ENCODE measurements around the gene THBS2.
"Not testable (repeated sequence)": the region's sequence is repeated elsewhere in the genome, so short reads cannot be mapped to it uniquely, and the experiment has no call there.

THBS2 gene

GRCh38 chr6:169217972-169218371 is 35.7 kb downstream of the THBS2 start:
- no peak overlapping the region for H2AFZ ChIP-seq (ENCODE audit: low read length)
- no peak overlapping the region for H3K4me3 ChIP-seq (ENCODE audit: low read length, poor library complexity, severe bottlenecking)
- H3K79me2 ChIP-seq (ENCODE audit: insufficient read depth, low read length), result no peaks in the 10 kb centered on the region
- H3K27me3 ChIP-seq (ENCODE audit: insufficient read depth, low read length, poor library complexity, severe bottlenecking), result no peaks in the 10 kb centered on the region
- peaks cover 13% of the 10 kb centered on the region; the same call in 1 of the 2 replicates for H3K9me3 ChIP-seq (ENCODE audit: insufficient read depth, low read depth, low read length)
- H4K20me1 ChIP-seq (ENCODE audit: insufficient read depth, low read length, poor library complexity, severe bottlenecking), result no peaks in the 10 kb centered on the region
- no peak overlapping the region for H3K4me2 ChIP-seq (ENCODE audit: low read depth, low read length, poor library complexity, severe bottlenecking)
- H3K36me3 ChIP-seq (ENCODE audit: insufficient read depth, low read length), result no peaks in the 10 kb centered on the region
- no peaks in the 10 kb centered on the region for H3K4me1 ChIP-seq (ENCODE audit: insufficient read depth, low read length, poor library complexity, severe bottlenecking)
- H3K9ac ChIP-seq (ENCODE audit: low read depth, low read length, poor library complexity, severe bottlenecking), result no peak overlapping the region
- TF ChIP-seq, protein P1, sequence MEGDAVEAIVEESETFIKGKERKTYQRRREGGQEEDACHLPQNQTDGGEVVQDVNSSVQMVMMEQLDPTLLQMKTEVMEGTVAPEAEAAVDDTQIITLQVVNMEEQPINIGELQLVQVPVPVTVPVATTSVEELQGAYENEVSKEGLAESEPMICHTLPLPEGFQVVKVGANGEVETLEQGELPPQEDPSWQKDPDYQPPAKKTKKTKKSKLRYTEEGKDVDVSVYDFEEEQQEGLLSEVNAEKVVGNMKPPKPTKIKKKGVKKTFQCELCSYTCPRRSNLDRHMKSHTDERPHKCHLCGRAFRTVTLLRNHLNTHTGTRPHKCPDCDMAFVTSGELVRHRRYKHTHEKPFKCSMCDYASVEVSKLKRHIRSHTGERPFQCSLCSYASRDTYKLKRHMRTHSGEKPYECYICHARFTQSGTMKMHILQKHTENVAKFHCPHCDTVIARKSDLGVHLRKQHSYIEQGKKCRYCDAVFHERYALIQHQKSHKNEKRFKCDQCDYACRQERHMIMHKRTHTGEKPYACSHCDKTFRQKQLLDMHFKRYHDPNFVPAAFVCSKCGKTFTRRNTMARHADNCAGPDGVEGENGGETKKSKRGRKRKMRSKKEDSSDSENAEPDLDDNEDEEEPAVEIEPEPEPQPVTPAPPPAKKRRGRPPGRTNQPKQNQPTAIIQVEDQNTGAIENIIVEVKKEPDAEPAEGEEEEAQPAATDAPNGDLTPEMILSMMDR (conservative IDR thresholded peaks at IDR 0.05; ENCODE audit: low read length), result no peak
- TF ChIP-seq EZH2phosphoT487 (IDR thresholded peaks at IDR 0.05; ENCODE audit: borderline replicate concordance), result no peak
- H3F3A ChIP-seq (ENCODE audit: low read depth), result no peaks in the 10 kb centered on the region
- H3K9me2 ChIP-seq (replicated peaks; ENCODE audit: low read depth, low read length), result no peaks in the 10 kb centered on the region

GRCh38 chr6:169216830-169217229 is 36.8 kb downstream of the THBS2 start:
- Histone ChIP-seq H3K9me3 (ENCODE audit: insufficient read depth, low read depth, low read length) (peaks cover 9% of the 10 kb centered on the region; the same call in 1 of the 2 replicates), H3K9me2 (replicated peaks; ENCODE audit: low read depth, low read length) (no peaks in the 10 kb centered on the region), H2AFZ (ENCODE audit: low read length) (no peak overlapping the region), H3K4me1 (ENCODE audit: insufficient read depth, low read length, poor library complexity, severe bottlenecking) (no peaks in the 10 kb centered on the region), H3K9ac (ENCODE audit: low read depth, low read length, poor library complexity, severe bottlenecking) (no peak overlapping the region), H3K27me3 (ENCODE audit: insufficient read depth, low read length, poor library complexity, severe bottlenecking) (no peaks in the 10 kb centered on the region), H3K36me3 (ENCODE audit: insufficient read depth, low read length) (no peaks in the 10 kb centered on the region), H3K4me3 (ENCODE audit: low read length, poor library complexity, severe bottlenecking) (no peak overlapping the region), H3K4me2 (ENCODE audit: low read depth, low read length, poor library complexity, severe bottlenecking) (no peak overlapping the region), H3F3A (ENCODE audit: low read depth) (no peaks in the 10 kb centered on the region), H4K20me1 (ENCODE audit: insufficient read depth, low read length, poor library complexity, severe bottlenecking) (no peaks in the 10 kb centered on the region), H3K79me2 (ENCODE audit: insufficient read depth, low read length) (no peaks in the 10 kb centered on the region)
- TF ChIP-seq EZH2phosphoT487 (IDR thresholded peaks at IDR 0.05; ENCODE audit: borderline replicate concordance), result no peak
- TF ChIP-seq, protein P1 (conservative IDR thresholded peaks at IDR 0.05; ENCODE audit: low read length), result no peak

DNA sequence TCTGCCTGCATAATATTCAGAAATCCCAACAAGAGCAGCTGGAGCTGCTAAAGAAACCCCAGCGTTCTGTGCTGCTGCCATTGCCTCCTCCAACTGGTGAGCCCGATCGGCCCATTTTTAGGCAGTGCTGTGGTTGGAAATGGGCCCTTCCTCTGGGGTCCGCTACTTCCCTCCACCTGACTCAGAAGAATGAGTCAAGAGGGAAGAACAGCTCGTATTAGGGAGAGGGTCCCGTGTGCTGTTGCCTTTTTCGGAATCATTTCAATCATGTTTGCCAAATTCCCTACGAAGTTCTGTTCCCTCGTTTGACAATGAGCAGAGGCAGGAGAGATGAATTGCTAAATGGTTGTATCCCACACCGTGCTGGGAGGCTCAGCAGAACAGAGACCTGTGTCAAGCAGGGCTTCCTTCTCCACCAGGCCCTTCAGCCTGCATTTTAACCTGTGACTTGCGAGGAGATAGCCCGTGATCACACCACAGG is 38.4 kb downstream of the THBS2 start:
- Histone ChIP-seq H3K79me2 (ENCODE audit: insufficient read depth, low read length) (no peaks in the 10 kb centered on the region), H3K36me3 (ENCODE audit: insufficient read depth, low read length) (no peaks in the 10 kb centered on the region), H3K9ac (ENCODE audit: low read depth, low read length, poor library complexity, severe bottlenecking) (no peak overlapping the region), H3K4me3 (ENCODE audit: low read length, poor library complexity, severe bottlenecking) (no peak overlapping the region), H2AFZ (ENCODE audit: low read length) (no peak overlapping the region), H3K4me1 (ENCODE audit: insufficient read depth, low read length, poor library complexity, severe bottlenecking) (no peaks in the 10 kb centered on the region), H3K9me2 (replicated peaks; ENCODE audit: low read depth, low read length) (no peaks in the 10 kb centered on the region), H3F3A (ENCODE audit: low read depth) (no peaks in the 10 kb centered on the region), H3K27me3 (ENCODE audit: insufficient read depth, low read length, poor library complexity, severe bottlenecking) (no peaks in the 10 kb centered on the region), H4K20me1 (ENCODE audit: insufficient read depth, low read length, poor library complexity, severe bottlenecking) (no peaks in the 10 kb centered on the region), H3K4me2 (ENCODE audit: low read depth, low read length, poor library complexity, severe bottlenecking) (no peak overlapping the region), H3K9me3 (ENCODE audit: insufficient read depth, low read depth, low read length) (peaks cover 9% of the 10 kb centered on the region; the same call in 1 of the 2 replicates)
- TF ChIP-seq EZH2phosphoT487 (IDR thresholded peaks at IDR 0.05; ENCODE audit: borderline replicate concordance), result no peak
- TF ChIP-seq, protein P1 (conservative IDR thresholded peaks at IDR 0.05; ENCODE audit: low read length), result no peak

DNA sequence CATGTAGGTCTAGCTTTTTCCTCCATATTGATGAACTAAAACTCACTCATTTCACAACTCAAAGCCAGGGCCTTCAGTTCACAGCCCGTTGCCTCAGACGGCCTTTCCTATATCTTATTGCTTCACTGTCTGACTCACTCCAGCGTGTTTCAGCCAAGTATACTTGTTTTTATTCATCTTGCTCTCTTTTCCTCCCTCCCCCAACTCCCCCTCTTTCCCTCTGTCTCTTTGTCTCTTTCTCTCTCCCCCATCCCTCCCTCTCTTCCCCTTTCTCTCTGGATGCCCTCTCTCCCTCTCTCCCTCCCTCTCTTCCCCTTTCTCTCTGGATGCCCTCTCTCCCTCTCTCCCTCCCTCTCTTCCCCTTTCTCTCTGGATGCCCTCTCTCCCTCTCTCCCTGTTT is 38.9 kb downstream of the THBS2 start:
- H2AFZ ChIP-seq (ENCODE audit: low read length); H3K9me3 ChIP-seq (ENCODE audit: insufficient read depth, low read depth, low read length); H4K20me1 ChIP-seq (ENCODE audit: insufficient read depth, low read length, poor library complexity, severe bottlenecking); H3K27me3 ChIP-seq (ENCODE audit: insufficient read depth, low read length, poor library complexity, severe bottlenecking); H3K9me2 ChIP-seq (replicated peaks; ENCODE audit: low read depth, low read length); H3K79me2 ChIP-seq (ENCODE audit: insufficient read depth, low read length); H3K4me3 ChIP-seq (ENCODE audit: low read length, poor library complexity, severe bottlenecking); H3K36me3 ChIP-seq (ENCODE audit: insufficient read depth, low read length); H3K4me2 ChIP-seq (ENCODE audit: low read depth, low read length, poor library complexity, severe bottlenecking); H3K9ac ChIP-seq (ENCODE audit: low read depth, low read length, poor library complexity, severe bottlenecking); H3K4me1 ChIP-seq (ENCODE audit: insufficient read depth, low read length, poor library complexity, severe bottlenecking); H3F3A ChIP-seq (ENCODE audit: low read depth): not testable (repeated sequence)
